ENCODE results near the gene GRID1.

GRID1 gene

GRCh38 chr10:86292462-86293395, 73.9 kb downstream of the GRID1 start:
- H3K27ac ChIP-seq = no peak overlapping the region

DNA sequence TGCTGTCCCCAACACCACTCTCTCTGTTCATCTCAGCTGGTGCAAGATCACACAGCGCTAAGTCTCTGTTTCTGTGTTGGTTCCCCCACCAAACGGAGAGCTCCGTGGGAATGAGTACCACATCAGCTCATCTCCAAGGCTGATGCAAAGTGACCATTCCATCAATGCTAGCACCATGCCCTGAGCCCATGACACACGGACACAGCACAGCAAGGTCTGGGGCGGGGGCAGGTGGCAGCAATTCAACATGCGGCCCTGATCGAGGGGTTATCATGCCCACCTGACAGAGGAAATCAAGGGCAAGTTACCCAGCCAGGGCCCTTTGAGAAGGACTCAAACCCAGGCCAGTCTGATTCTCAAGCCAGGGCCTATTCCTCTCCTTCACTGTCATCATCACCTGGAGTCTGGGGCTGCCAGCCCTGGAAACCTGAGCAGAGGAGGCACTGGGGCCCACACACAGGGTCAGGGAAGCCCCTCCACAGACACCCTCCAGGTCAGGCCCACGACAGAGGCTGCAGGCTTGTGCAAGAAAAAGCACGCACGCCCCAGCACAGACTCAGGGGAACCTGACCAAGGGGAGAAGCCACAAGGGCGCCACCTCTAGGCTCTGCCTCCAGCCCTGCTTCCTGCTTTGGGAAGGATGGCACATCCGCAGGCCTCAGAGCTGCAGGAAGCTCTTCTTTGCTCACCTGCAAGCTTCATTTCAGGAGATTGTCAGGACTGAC, 74.8 kb downstream of the GRID1 start:
- TF ChIP-seq, protein P1, sequence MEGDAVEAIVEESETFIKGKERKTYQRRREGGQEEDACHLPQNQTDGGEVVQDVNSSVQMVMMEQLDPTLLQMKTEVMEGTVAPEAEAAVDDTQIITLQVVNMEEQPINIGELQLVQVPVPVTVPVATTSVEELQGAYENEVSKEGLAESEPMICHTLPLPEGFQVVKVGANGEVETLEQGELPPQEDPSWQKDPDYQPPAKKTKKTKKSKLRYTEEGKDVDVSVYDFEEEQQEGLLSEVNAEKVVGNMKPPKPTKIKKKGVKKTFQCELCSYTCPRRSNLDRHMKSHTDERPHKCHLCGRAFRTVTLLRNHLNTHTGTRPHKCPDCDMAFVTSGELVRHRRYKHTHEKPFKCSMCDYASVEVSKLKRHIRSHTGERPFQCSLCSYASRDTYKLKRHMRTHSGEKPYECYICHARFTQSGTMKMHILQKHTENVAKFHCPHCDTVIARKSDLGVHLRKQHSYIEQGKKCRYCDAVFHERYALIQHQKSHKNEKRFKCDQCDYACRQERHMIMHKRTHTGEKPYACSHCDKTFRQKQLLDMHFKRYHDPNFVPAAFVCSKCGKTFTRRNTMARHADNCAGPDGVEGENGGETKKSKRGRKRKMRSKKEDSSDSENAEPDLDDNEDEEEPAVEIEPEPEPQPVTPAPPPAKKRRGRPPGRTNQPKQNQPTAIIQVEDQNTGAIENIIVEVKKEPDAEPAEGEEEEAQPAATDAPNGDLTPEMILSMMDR (IDR thresholded peaks at IDR 0.05) = no peak
- no peak overlapping the region for H3K27ac ChIP-seq

More at GRCh38 chr10:86292462-86293395, 73.9 kb downstream of the GRID1 start:
- no peak for TF ChIP-seq ZFX (IDR thresholded peaks at IDR 0.05; ENCODE audit: borderline replicate concordance)
- TF ChIP-seq, protein P1 (IDR thresholded peaks at IDR 0.05) = no peak

DNA sequence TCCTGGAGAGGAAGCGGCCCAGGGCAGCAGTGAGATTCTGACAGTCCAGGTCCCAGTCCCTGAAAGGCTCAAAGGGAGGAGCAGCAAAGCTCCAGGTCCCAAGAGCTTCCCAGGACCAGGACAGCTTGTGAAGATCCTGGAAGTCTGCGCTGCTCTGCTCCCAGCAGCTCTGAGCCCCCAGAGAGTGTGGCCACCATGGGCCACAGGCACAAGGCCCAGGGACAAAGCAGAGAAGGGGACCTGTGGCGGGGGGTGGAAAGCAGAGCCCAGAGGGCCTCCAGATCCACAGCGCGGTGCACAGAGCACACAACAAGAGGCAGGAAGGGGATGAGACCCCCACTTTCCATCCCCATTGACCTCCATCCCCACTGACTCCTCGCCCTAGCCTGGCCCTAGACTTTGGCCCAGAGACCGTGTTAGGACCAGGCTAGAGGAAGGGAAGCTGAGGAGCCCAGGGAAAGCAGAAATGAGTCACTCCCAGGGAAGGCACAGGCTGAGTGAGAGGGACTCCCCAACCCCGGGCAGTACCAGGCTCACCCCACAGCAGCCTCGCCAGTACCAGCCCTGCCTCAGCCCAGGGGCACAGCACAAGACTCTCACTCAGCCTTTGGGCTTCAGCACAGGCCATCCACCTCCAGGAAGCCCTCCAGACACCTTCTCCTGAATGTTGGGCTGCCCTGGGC, 75.5 kb downstream of the GRID1 start:
- no peak for TF ChIP-seq ZFX (IDR thresholded peaks at IDR 0.05; ENCODE audit: borderline replicate concordance)
- TF ChIP-seq, protein P1 (IDR thresholded peaks at IDR 0.05) = no peak
- no peak overlapping the region for H3K27ac ChIP-seq

- H3K27ac ChIP-seq = no peak overlapping the region
- no peak for TF ChIP-seq ZFX (IDR thresholded peaks at IDR 0.05; ENCODE audit: borderline replicate concordance)
- TF ChIP-seq, protein P1 (IDR thresholded peaks at IDR 0.05) = no peak
These were observed 77.1 kb downstream of the GRID1 start for GRCh38 chr10:86289577-86289868.

GRCh38 chr10:86288695-86289576, 77.7 kb downstream of the GRID1 start:
- H3K27ac ChIP-seq = no peak overlapping the region
- TF ChIP-seq, protein P1 (IDR thresholded peaks at IDR 0.05) = no peak
- no peak for TF ChIP-seq ZFX (IDR thresholded peaks at IDR 0.05; ENCODE audit: borderline replicate concordance)

DNA sequence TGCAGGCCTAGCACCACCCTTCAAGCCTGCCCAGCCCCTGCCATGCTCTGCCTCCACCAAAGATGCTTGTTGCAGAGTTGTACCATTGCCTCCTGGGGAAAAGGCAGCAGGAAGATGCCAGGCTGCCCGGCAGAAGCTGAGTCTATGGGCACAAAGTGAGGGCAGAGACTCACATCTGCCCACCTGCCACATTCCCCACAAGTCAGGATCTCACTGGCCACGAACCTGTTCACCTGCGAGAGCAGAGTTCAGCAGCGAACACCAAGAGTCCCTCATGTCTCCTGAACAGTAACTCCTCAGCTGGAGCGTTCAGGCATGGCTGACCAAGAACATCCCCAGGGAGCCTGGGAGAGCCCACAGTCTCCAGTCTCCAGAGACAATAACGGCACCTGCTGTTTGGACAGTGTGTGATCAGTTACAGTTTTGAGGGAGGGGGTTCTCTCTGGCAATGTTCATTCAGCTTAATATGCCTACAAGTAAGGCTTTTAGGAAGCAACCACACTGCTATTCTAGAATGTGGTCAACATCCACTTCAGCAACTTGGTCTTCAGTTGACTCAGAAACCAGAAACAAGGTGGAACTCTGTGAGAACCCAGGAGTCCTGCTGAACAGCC, 78.5 kb downstream of the GRID1 start:
- TF ChIP-seq, protein P1 (IDR thresholded peaks at IDR 0.05) = no peak
- no peak for TF ChIP-seq ZFX (IDR thresholded peaks at IDR 0.05; ENCODE audit: borderline replicate concordance)
- no peak overlapping the region for H3K27ac ChIP-seq

Data from 22Rv1 (cell line).